Activated CD4-positive, alpha-beta T cell treated with anti-CD3 and anti-CD28 coated beads, Interleukin-2, Interleukin-6, amounts not matched to agents 100 ng/mL and 50 ng/mL, durations not matched to agents 16 hours and 8 hours (primary cell): ENCODE data around the gene MCU.
"Not testable (repeated sequence)": the region's sequence is repeated elsewhere in the genome, so short reads cannot be mapped to it uniquely, and the experiment has no call there.

Source experiments
- DNase-seq: peaks from one replicate; pipeline ENCODE4 v3.0.0-alpha.2; 2020

The MCU gene

DNA sequence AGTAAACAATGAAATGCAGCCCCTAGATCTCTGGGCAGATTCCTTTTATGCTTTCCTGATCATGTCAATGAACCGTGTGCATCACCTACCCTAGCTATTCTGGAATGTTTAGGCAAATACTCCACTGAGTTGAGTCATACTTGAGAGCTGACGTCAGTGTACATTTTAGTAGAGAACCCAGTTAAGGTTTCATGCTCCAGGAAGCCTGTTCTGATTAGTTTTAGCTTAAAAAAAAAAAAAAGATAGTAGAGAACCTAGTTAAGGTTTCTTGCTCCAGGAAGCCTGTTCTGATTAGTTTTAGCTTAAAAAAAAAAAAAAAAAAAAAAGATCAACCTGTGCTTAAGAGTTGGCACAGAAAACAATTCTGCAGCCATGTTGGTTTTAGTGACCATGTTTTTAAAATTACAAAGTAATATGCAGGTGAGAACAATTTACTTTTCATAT, 3.7 kb upstream of the MCU start:
- no peak for DNase-seq

DNA sequence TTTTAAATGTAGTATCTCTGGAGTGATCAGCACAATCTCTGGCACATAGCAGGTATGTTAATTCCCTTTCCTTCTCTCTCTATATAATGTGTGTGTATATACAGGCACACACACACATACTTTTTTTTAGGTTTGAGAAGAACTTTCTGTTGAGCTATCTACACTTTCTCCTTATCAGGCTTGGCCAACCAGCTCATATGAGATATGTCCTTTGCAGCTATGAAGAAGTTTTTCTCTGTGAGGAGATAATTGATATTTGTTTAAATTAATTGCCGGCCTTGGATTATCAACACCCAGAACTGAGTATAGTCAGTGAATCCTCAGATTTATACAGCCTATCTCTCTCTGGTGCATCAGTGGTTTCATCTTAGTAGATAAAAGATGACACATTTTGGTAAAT, 2.3 kb upstream of the MCU start:
- no peak for DNase-seq

DNA sequence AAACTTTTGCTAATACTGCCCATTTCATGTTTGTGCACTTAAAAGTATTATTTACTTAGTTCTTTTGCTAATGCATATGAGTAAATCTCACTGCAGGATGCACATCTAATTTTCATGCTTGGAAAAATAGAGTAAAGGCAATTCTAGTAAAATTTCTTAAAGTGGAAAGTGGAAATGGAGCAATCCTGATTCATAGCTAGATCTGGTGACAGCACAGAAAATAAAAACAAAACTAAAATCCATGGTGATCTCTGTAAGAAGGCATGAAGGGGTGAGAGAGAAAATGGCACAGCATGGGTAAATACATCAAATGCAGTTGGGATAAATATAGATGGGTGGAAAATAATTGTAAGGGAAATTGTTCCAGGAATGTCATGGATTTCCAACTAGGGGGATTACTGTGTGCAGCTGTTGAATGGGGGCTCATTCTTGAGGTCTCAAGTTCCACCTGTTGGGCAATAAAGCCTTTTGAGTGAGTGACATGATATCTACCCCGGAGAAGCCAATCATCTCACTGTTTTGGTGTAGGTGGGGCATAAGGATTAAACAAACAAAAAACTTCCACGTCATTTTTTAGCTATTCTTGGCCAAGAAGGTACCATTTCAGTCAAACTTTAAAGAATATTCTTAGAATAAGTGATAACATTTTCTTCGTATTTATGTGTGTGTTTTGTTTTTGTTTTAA, 1.7 kb upstream of the MCU start:
- DNase-seq = peak; percentile 11

DNA sequence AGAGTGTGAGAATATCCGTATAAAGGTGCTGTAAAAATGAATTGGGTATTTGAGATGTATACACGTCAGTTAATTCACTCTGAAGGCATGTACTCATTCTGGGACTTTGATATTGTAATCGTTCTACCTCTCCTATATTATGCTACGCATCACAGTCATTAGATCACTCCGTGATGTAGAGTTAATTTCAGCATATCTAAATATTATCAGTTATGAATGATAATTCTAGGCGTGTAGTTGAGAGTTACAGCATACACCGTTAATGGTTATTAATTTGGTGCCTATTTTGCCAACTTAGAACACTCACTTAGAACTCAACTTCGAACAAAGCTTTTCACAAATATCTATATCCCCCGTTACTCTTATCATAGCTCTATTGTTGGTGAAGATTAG, 477 bp upstream of the MCU start:
- DNase-seq = no peak

DNA sequence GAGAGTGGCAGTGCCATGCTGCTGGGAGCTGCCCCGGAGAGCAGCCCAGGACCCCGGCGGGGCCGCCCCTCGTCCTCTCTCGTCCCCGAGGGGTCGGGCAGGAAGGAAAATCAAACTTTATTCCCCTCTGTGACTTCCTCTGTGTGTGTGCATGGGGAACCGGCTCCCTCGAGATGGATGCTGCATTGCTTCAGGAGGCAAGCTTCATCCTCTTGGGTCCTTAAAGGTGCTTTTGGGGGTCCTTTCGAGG, 726 bp downstream of the MCU start:
- no peak for DNase-seq

DNA sequence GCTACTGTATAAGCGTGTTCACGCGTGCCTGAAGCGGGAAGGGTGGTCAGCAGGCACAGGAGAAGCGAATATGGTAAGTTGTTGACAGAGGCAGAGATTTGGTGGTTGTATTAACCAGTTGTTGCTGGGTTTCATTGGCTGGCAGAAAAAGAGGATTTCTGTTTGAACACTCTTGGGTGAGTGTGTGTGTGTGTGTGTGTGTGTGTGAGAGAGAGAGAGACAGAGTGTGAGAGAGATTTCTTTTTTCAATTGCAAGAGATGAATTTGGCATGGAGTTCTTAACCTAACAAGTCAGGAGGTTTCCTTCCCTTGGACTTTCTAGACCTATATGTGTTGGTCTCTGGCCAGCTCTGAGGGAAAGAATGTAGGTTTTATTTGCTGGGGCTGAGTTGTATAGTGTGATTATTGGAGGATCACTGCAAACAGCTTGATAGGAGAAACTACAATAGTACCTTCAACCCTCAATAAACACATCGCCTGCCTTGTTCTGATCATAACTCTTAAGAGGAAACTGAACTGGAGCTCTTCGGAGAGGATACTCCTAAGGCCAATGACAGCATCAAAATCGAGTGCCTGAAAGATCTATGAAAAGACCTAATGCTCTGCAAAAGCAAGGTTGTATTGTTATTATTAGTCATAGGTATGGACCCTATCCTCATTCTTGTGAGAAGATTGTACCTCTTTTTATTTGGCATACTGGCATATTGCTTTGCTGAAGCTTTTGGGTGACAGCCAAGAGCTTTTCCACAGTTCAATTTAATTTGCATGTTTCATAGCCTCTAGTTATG, 1.2 kb downstream of the MCU start:
- DNase-seq = peak; percentile 17

DNA sequence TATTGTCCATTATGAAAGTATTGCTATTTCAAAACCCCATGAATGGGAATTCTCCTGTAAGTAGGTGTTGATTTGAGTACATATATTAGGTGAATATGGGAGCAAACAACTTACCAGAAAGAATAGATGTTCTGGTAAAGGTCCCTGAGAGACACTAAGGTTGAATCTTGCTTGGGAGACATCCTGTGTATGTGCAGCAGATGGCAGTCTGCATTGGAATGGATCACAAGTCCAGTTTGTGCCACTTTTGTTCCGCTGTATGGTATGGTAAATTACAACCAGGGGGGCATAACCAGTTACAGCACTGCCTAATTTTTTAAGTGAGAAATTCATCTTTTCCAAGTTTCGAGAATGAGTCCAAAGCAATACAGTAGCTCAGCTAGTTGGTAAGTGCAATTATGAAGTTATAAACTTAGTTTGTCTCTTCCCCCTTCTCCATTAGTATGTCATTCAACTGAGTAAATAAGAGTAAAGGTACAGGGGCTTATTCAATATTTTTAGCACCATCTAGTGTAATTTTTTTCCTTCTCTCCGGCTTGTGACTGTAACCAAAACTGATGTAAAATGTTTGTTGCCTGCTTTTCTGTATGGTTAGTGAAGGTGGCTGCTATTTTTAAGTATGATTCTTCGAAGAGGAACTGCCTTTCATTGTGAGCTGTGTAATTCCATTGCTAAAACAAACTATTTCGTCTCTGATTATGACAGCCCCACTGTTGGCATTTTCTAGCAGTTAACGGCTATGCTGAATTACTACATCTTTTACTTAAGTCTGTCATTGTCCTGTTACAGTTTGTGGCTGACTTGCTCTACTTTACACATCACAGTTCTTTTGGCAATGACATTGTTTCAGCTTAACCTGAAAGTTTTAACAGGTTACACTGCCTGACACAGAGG, 2.8 kb downstream of the MCU start:
- peak; percentile 12 for DNase-seq

DNA sequence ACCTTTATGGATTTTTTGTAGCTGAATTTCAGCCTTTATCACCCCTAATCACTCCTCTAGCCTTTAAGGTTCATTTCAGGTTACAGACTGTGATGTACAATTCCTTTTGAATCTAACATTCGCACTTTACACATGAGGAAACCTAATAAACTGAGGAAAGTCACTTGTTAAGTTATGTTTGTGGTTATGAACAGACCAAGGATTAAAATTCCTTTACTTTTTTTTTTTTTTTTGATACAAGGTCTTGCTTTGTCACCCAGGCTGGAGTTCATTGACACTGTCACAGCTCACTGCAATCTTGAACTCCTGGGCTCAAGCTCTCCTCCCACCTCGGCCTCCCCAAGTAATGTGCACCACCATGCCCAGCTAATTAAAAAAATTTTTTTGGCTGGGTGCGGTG, 3.6 kb downstream of the MCU start:
- DNase-seq = no peak

DNA sequence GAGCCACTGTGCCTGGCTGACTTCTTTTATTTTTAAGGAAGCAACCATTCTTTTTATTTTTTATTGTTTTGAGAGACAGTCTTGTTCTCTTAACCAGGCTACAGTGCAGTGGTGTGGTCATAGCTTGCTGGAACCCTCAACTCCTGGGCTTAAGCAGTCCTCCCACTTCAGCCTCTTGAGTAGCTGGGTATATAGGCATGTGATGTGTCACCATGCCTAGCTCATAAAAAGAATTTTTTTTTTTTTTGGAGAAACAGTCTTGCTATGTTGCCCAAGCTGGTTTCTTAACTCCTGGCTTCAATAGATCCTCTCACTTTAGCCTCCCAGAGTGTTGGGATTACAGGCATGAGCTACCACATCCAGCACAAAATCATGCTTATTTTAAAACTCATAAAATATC, 5.8 kb downstream of the MCU start:
- DNase-seq = no peak

DNA sequence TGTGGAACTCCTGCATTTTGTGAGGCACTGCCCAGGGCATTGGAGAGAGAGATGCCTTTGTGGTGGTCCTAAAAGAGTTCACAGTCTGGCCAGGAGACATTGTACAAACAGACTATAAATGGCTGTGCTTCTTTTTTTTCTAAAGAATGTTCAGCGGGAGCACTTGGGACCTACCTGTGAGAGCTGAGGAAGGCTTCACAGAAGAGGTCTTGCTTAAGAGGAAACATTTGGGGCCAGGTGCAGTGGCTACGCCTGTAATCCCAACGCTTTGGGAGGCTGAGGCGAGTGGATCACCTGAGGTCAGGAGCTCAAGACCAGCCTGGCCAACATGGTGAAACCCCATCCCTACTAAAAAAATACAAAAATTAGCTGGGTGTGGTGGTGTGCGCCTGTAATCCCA, 10.5 kb downstream of the MCU start:
- DNase-seq = not testable (repeated sequence)

DNA sequence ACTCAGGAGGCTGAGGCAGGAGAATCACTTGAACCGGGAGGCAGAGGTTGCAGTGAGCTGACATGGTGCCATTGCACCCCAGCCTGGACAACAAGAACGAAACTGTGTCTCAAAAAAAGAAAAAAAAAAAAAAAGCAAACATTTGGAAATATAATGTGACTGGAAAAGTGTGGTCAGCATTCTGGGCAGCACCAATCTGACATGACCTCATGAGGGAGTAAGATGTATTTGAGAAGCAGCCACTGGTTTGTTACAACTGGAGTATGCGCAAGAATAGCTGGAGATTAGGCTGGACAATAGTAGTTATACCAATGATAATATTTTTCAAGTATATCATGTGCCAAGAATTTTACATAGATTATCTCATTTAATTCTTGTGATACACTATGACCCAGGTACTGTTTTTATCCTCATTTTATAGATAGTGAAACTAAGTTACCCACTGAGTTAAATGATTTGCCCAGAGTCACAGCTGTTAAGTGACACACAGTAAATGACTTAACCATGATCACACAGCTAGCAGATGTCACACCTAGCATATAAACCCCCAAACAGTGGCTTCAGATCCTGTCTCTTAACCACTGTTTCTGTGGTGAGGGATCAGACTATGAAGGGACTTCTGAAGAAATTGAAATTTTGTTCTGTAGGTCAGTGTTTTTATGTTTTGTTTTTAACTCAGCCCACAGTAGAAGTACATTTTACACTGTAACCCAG, 11.1 kb downstream of the MCU start:
- peak; percentile 39 for DNase-seq

DNA sequence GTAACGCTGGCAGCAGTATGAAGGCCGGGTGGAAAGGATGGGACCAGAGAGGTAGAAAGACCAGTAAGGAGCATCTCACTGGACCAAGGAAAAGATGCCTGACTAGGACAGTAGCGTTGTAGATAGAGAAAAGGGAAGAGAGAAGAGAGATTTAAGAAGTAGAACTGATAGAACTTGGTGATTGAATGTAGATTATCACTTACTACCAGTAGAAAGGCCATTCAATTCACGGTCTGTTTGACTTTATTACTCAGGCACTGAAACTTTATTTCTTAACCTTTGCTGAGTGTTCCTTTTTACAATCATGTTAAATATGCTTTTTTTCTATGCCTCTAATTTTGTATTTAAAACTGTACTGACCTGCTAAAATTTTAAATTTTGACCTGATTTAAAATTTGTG, 12.2 kb downstream of the MCU start:
- no peak for DNase-seq

DNA sequence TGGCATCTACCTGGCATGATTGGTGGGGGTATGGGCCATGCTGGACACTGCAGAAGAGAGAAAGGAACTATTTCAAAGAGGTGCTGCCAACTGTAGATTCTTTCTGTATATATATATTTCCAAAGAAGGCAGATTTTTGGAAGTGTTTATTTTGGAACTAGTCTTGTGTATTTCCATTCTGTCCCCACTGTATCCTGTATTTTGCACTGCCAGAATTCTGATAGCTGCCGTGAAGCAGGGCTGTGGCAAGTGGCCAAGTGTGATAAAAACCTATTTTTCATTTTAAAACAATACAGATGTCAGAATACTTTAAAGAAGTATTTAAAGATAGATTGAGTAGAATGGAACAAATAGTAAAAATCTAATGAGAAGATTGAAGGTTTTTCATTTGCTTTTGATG, 17.1 kb downstream of the MCU start:
- DNase-seq = no peak

DNA sequence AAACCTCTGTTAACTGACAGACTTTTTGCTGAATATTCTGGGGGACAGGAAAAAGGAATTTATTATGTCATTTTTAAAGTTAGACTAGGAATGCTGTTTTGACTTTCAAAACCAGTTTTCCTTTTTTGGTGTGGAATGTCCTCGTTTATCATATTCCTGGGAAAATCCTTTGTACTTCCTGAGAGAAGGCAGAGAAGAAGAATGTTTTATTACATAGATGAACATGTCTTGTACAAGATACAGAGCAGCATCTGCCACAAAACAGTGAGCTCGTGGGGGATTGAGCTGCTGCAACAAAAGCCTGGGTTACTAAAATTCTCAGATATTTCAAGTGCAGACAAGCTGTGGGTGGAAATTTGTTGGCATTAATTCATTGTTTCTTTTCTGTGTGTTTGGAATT, 20.2 kb downstream of the MCU start:
- DNase-seq = no peak

DNA sequence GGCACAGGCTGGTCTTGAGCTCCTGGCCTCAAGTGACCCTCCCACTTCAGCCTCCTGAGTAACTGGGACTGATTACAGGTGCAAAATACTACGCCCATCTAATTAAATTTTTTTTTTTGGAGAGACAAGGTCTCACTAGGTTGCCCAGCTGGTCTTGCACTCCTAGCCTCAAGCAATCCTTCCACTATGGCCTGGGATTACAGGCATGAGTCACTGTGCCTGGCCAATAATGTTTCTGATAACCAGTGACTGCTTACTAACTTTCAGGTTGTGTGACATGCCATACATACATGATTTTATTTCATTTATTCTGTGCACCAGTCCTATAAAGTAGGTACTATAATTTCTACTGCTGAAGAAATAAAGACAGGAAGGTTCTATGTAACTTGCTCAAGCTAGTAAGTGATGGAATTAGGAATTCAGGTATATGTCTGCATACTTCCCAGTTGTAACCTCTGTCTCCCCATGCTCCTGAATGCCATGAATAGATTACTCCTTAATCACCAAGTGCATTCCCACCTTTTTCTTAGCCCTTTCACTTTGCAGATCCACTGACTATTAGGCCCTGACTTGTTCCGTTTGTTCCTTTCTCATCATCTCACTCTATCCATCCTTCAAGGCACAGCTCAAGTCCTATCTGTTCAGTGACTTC, 28.1 kb downstream of the MCU start:
- no peak for DNase-seq

DNA sequence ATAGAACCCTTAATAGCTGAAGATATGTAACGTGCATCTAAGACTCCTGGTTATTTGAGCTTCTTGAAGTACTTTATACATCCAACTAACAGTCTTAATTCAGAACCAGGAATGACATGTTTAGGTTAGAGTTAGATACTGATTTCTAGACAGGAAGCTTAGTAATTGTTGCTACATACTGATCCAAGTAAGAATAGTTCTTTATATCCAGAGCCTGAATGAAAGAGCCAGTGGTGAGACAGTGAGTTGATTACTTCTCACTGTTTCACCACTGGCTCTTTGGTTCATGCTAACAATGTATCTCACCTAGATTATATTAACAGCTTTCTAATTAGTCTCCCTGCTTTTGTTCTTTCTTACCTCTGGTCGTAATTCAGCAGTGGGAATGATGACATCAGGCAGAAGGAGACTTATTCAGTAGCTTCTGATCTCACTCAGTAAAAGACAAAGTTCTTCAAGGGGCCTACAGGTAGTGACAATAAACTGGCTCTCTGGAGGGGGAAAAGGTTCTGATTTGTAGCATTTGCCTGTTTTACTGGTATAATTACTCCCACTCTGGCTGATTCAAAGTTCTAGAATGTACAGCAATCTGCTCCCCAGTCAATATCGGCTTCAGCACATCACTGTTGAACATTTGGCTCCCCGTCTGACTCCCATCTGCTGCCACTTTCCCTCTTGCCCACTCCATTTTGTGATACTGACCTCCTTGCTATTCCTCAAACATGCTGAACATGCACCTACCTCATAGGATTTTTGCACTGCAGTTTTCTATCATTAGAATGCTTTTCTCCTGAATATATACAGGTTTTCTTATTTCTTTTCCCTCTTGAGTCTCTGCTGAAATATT, 29.1 kb downstream of the MCU start:
- DNase-seq = no peak

DNA sequence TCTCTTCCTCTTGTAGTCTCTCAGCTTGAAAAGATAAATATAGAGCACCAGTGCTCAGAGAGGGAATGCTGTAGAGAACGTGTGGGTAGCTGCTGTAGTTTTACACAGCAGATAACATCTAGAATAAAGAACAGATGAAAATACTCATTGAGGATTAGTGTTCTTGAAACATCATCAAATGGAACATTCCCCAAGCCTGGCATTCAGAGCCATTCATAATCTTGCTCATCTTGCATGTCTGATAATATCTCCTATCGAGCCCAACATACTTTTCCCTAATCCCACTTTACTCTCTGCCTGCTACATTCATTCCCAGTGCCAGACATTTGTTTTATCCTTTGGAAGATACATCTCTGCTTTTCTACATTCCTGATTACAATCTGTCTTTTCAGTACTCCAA, 35.2 kb downstream of the MCU start:
- no peak for DNase-seq

DNA sequence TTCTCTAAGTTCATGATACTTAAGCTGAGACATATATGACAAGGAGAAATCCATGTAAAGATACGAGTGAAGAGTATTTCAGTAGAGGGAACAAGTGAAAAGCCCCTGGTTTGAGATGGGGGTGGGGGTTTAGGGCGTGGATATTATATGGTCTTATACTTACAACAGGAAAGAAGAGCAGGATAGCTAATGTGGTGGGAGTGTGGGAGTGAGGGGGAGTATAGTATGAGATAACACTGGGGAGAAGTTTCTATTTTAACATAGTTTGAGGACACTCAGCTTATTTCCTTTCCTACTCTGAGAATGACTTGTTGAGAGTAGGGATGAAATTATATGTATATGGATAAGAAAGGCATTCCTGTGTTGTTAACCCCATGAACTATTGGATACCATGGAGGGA, 36.5 kb downstream of the MCU start:
- DNase-seq = no peak

DNA sequence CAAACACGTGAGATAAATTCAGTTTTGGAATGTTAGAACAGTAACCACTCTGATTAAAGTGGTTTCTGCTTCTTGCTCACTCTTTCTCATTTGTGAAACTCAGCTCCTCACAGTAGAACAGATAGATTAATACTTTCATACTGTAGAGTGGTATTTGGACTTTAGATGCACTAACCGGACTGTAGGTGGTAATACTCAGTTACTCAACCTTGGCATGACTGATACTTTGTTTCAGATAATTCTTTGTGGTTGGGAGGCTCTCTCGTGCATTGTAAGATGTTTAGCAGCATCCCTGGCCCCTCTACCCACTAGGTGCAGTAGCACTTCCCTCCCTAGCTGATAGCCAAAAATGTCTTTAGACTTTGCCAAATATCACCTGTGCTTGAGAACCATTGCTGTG, 37.6 kb downstream of the MCU start:
- DNase-seq = peak; percentile 57

DNA sequence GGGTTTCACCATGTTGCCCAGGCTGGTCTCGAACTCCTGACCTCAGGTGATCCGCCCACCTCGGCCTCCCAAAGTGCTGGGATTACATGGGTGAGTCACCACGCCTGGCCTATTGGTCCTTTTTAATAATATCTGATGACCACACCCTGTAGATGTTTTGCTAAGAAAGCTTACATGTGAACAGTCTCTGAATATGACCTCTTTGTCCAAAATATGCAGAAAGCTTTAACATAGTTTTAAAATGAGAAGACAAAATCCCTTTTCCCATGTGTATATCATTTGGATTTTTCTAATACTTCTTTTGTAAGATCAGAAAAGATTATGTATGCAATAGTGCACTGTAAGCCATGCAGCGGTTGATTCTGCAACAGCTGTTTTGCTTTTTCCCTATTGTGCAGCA, 38.5 kb downstream of the MCU start:
- no peak for DNase-seq

DNA sequence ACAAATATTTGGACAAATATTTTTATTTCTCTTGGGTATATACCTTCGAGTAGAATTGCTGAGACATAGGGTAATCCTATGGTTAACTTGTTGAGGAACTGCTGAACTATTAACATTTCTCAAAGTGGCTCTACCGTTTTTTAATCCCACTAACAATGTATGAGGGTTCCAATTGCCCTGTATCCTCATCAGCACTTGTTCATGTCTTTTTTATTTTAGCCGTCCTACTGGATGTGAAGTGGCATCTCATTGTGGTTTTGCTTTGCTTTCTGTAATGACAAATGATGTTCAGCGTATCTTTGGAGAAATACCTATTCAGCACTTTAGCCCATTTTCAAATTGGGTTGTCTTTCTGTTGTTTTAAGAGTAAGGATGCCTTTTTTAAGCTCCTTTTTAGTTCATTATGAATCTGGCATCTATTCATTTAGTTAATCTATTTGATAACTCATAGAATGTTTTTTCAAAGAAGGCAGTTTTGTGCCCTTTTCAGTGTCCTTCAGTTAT, 40.0 kb downstream of the MCU start:
- no peak for DNase-seq

DNA sequence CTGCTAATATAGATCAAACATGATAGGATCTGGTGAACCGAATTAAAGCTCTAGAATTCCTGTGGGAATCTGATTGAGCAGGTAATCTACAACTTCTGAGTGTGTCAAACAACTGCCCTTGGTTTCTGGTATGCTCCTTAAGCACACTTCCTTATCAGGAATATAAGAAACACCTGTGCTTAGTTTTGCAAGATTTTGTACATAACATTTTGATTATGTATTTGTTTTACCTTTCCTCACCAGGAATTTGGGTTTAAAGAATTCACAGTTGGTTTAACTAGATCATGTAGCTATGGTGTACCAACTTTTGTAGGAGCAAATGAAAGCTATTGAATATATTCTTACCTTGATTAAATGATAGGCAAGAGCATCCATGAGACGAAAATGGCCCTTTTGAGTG, 40.6 kb downstream of the MCU start:
- DNase-seq = no peak
